NCI-H748 (cell line): ENCODE results near the gene ARL2BP.
"Not testable (repeated sequence)": the region's sequence is repeated elsewhere in the genome, so short reads cannot be mapped to it uniquely, and the experiment has no call there.

Source experiments
- DNase-seq: peaks from one replicate; lab custom pipeline; 2025; ENCODE audit not compliant: unreplicated experiment; lab: John Stamatoyannopoulos, UW

The ARL2BP gene

DNA sequence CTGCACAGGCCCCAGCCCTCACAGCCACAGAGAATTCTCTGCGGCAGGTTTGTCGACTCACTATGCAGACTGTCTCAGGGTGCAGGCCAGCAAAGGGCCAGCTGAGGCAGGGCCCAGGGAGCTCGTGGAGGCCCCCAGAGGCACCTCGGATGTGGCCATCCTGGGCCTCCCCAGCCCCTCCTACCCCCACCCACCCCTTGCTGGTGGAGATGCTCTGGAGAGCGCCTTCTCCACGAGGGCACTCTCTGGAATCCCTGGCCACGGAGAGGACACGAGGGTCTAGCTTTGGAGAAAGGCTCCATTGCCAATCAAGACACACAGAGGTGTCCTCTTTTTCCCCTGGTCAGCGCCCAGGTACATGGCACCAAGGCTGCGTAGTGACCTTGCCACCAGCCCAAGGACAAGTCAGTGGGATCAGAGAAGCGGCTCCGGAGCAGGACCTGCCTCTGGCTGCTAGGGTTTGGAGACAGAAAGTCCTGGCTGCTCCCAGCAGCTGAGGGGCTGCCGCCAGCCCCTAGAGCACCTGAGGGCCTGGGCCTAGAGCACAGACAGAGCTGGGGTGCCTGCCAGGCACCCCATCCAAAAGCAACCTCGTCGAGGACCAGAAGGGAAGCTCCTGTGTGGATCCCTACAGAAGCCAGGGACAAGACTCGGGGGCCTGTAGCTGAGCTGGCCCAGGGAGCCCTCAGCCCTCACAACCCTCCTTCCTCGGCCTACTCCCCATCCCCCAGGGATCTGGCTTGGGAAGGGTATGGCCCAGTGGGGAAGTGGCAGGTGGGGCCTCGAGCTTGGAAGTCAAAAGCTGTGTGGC, 18.7 kb downstream of the ARL2BP start:
- DNase-seq, result no peak

DNA sequence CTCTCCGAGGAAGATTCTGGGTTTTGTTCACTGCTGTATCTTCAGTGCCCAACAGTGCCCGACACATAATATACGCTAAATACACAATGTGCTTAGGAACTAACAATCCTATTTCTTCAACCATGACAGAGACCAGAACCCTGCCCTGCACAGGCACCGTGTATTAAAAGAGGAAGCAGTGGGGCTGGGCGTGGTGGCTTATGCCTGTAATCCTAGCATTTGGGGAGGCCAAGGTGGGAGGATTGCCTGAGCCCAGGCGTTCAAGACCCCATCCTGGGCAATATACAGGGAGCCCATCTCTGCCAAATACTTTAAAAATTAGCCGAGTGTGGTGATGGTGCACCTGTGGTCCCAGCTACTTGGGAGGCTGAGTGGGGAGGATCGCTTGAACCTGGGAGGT, 19.3 kb downstream of the ARL2BP start:
- DNase-seq, result no peak

DNA sequence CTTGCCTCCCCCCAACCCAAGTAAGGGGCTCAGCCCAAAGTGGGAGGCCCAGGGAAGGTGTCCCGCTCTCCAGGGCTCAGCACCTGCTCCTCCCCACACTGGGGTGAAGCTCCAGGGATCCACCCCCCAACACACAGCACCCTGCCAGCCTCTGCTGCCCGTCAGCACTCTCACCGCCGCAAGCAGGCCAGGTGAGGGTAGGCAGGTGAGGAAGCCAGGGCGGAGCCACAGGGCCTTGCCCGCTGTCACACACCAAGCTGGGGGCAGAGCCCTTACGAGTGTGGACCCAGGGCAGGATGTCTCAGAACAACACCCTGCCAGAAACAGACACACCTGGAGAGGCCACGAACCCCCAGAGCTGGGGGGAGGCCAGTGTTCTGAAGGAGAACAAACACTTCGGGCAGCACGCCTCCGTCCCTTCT, 19.9 kb downstream of the ARL2BP start:
- no peak for DNase-seq

DNA sequence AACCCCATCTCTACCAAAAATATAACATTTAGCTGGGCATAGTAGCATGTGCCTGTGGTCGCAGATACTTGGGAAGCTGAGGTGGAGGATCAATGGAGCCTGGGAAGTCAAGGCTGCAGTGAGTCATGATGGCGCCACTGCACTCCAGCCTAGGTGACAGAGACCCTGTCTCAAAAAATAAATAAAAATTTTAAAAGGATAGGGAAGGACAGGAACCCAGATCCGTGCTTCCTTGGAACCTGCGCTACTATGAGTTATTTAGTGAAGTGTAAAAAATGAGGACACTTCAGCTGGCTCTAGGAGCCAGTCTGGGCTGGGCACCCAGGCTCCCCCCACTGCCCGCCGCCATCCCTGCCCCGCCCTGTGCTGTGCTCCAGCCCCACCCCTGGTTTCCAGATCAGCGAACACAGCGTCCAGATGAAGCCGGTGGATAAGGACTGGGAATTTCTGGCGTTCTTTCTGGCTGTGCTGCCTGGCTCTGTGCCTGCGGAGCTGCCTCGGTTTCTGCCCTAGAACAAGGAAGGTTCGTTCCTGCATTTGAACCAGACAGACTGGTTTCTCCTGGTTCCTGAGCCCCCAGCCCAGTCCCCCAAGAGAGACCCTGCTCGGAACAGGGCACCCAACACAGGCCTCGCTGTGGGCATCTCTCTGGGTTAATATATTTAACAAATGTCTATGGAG, 20.9 kb downstream of the ARL2BP start:
- DNase-seq, result no peak

DNA sequence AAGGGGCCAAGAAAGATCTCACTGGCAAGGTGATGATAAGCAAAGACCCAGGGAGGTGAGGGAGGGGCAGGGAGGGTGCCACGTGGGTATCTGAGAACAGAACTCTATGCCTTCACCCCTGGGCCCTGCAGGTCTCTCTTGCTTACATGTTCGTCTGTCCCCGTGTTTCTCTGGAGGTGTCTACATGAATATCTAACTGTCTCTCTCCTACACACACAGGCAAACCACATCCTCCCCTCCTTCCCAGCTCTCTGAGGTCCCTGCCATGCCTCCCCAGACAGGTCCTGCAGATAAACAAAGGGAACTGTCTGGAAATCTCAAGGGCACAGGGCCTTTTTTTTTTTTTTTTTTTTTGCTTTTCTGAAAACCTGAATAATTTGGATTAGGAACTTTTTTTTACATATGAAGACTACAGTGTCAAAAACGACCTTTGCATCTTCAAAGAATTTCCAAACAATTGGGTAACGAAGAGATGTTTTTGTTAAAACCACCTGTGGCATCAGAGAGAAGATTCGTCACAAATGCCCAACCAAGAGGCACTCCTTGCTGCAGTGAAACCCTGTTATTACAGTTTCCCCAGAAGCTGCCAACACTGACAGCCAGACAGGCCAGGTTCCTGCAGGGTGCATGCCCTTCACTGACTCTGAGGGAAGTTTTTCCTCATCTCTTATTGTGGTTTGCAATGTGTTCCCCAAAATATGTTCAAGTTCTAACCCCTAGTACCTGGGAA, 21.6 kb downstream of the ARL2BP start:
- DNase-seq, result no peak

DNA sequence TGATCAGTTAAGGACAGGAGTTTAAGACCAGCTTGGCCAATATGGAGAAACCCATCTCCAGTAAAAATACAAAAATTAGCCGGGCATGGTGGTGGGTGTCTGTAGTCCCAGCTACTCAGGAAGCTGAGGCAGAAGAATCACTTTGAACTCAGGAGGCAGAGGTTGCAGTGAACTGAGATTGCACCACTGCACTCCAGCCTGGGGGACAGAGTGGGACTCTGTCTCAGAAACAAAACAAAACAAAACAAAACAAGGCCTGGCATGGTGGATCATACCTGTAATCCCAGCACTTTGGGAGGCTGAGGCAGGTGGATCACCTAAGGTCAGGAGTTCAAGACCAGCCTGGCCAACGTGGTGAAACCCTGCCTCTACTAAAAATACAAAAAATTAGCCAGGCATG, 22.3 kb downstream of the ARL2BP start:
- not testable (repeated sequence) for DNase-seq

DNA sequence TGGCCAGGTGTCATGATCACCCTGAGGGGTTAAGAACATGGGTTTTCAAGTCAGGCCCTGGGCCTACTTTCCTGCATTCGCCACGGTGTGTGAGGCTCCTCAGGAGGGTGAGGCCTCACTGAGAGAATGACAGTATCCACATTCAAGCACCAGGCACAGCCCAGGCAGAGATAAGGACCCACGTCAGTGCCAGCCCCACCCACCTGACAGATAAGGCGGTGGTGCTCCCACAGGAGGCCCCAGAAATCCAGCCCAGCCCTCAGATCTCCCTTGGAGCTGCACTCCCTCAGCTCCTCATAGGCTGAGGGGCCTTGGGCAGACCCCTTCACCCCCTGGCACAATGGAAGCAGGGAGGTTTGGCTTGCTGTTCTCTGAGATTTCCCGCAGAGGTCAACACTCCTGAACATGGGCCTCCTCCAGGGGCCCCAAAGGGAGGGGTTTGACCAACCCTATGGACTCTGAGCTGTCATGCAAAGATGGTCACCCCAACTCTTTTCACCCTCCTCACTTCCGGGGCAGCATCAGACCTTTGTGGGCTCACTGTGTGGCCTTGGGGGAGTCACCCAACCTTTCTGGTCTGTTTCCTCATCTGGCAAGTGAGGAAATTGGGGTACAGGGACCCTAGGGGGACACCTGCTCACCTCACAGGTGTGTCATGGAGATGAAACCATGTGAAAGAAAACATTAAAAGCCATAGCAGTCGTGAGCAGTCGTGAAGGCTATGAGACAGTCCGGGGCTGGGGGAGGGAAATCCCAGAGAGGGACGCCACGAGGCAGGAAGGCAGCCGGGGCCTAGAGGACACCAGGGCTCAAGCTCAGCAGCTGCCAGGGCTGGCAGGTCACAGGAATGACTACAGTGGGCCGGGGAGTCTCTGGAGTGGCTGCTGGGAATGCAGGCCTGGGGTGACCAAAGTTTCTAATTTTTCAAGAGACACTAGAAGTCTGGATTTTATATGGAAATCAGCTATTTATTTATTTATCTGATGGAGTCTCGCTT, 24.0 kb downstream of the ARL2BP start:
- DNase-seq, result no peak

DNA sequence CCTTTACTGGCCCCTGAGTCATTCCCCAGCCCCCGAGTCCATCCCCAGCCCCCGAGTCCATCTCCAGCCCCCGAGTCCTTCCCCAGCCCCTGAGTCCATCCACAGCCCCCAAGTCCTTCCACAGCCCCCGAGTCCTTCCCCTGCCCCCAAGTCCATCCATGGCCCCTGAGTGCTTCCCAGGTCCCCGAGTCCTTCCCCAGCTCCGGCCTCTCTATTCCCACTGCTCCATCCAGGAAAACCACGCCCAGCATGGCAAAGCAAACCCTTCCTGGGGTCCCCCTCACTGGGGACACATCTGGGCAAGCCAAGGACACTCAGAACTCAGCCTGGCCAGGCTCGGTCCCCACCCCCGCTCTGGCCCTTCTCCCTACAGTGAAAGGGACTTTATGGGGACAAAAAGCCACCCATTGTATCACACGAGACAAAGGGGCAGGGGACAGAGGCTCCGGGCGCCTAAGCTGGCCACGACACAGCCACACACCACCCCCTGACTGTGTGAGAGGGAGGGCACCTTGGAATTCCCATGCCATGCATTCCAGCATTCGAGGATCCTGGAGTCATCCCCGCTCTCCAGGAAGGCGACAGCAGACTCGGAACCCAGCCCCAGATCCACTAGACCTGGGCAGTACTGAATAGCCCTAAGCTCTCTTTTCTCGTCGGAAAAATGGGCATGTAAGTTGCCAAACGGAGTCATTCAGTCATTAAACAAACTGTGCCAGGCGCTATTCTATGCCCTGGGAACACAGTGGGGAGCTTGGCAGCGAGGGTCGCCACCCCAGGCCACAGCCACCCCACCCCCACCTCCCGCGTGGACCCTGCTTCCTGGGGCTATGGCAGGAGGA, 25.4 kb downstream of the ARL2BP start:
- no peak for DNase-seq

DNA sequence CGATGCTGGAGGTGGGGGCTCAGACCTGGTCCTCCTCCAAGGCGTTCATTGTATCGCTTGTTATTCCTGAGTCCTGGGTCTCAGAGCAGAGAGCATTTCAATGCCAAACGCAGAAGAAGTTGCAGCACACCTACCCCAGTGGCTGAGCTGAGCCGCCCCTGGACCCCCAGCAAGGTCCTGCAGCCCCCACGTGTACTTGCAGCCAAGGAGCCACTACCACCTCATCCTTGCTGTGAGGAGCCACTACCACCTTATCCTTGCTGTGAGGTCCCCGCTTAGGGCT, 25.9 kb downstream of the ARL2BP start:
- DNase-seq, result no peak

DNA sequence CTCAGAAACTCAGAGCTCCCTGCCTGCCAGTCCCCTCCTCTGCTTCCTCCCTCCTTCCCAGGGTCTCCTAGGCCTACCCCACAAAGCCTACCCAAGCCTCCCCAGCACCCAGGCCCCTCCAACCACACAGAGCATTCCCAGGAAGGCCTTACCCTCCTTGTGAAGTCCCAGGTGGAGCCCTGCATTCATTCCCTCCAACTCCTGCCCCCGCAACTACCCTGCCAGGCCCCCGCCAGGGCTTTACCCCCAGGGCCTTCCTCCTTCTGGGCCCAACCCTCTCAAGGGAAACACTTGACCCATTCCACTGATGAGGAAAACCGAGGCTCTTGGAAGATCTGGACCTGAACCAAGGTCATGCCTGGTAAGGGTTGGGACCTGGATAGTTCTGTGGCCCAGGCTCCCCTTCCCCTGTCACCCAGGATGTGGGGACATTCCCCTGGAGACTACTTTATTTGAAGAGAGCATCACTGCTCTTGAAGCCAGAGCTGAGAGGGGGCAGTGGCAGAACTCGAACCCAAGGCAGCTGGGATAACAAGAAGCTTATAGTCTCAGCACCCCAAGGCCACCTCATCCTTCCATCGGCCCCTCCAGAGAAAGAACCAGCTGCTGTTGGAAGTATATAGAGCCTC, 26.9 kb downstream of the ARL2BP start:
- DNase-seq, result no peak

DNA sequence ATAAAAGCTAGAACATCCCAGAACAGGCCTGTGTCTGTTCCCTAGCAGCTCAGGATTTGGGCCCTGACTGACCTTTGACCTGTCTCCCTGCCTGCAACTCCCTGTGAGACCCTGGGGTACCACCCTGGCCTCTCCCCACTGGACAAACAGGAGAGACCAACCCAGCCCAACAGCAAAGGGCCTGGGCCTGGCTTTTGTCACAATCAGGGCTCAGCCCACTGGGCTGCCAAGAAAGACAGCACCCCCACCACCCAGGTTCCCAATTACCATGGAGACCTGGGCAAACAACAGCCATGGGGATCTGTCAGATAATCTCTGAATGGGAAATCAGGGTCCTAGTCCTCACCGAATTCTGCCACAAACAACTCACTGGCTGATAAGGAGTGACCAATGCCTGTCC, 28.3 kb downstream of the ARL2BP start:
- DNase-seq, result no peak

DNA sequence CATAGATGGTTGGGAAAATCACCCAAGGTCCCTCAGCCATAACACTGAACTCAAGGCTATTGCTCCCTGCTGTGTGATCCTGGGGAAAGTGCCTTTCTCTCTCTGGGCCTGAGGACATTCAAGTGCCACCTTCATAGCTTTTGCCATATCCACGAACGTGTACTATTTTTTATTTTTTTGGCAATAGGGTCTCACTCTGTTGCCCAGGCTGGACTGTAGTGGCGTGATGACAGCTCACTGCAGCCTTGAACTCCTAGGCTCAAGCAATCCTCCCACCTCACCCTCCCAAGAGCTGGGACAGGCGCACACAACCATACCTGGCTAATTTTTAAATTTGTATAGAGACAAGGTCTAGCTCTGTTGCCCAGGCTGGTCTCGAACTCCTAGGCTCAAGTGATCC, 28.8 kb downstream of the ARL2BP start:
- no peak for DNase-seq

DNA sequence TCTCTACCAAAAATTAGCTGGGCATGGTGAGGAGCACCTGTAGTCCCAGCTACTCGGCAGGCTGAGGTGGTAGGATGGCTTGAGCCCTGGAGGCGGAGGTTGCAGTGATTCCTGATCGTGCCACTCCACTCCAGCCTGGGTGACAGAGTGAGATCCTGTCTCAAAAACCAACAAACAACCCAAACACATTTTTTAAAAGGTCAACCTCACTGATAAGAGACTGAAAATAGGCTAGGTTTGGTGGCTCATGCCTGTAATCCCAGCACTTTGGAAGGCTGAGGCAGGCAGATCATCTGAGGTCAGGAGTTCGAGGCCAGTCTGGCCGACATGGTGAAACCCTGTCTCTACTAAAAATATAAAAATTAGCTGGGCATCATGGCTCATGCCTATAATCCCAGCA, 30.9 kb downstream of the ARL2BP start:
- not testable (repeated sequence) for DNase-seq

DNA sequence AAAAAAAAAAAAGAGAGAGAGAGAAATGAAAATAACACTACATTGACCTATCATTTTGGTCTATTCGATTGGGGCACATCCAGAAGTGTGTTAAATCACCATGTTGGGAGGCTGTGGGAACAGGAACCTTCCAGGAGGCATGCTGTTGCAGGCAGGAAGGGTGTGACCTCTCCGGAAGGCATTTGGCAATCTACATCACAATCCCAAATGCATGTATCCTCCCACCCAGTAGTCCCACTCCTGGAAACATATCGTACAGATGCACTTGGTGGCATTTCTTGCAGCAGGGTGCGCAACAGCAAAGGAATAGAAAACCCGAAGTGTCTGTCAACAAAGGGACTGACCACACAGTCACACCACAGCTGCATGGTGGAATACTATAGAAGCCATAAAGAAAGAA, 31.5 kb downstream of the ARL2BP start:
- no peak for DNase-seq

DNA sequence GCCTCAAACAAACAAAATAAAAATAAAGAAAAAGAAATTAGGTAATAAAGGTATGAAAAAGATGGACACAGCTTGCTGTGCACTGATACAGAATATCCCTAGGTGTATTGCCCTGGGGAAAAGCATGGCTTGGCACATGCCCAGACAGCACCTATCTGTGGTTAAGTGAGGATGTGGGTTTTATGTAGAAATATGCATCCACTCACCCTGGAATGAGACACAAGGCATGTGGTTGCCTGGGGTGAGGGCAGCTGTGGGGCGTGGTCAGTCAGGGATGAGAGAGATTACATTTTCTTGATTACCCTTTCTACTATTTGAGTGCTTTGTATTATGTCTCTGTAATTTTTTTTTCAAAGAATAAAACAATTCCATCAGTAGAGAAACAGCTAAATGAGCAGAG, 32.5 kb downstream of the ARL2BP start:
- DNase-seq, result no peak

DNA sequence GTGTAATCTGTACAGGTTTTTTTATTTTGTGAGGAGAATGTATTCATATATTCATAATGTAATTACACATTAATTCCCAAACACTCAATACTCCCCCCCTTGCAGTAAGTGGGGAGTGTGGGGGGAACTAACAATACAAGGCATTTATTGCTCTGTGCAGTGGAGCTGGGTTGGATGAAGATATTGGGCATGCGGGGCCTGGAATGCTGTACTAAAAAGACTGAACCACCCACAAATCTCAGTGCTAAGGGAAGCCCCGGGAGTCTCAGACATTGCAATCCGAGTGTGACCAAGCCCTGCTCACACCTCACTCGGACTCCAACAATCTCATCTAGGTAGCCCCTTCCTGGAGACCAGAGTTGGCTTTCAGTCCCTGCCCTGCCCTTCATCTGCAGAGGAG, 33.4 kb downstream of the ARL2BP start:
- no peak for DNase-seq

DNA sequence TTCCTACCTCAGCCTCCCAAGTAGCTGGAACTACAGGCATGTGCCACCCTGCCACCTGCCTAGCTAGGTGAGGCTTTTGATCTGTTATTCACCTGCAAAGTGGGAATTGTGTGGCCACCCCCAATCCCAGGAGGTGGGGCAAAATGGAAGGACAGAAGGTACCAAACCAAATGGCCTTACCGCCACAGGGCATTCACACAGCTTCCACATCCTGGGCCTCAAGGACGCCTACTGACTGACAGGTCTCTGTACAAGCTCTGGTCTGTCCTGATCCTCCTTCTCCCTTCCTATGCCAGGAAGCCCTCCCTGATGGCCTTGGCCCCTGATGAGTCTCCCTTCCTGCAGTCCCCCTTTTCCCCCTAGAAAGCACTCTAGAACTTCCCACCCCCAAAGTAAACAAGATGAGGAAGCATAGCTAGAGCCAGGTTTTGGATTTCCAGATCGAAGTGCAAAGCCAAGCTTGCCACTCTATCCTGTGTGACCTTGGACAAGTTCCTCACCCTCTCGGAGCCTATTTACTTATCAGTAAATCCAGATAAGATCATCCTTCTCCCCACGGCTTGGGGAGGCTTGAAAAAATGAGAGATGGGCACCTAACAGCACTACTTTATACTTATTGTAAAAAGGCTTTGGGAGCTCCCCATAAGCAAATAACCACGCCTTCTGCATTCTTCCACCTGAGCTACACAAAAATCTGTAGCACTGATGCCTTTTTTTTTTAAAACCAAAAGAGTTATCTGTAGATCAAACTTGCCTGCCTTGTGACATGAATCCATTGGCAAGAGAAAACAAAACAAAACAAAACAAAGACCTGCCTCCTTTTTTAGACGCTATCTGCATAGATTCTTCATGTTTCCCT, 35.0 kb downstream of the ARL2BP start:
- no peak for DNase-seq

DNA sequence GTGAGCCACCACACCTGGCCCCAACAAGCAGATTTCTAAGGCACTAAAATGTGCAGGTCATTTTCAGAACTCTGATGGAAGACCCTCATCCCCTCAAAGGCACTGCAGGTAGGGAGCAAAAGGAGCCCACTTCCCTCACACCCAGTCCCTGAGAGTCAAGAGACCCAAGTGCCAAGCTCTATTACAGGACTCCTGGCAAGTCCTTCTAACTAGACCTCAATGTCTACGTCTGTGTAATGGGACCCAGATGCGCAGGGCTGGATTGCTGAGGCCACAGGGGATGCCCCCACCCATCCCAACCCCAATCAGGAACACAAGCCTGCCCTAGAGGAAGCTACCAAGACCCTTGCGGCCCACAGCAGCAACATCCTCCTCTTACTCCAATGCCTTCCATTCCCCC, 36.7 kb downstream of the ARL2BP start:
- no peak for DNase-seq
